Activated CD4-positive, alpha-beta T cell treated with anti-CD3 and anti-CD28 coated beads, Interleukin-2, amount 10 ng/mL, durations not matched to agents 7 days and 5 days (primary cell): ENCODE results near the gene ANKRD28. TPM values are rescaled to one million over a fixed set of nuclear protein-coding genes. Genes with fewer than 3 reads are reported as not detected.

Experiments used
- CTCF ChIA-PET: fragments of 350-600 bp; sonication (Branson Sonifier 250); formaldehyde crosslinking; loops from one replicate; lab custom pipeline; 2021; ENCODE audit warnings: antibody characterized with exemption; lab: Charles Lee
- POLR2A ChIA-PET: fragments of 350-600 bp; sonication (Branson Sonifier 250); formaldehyde crosslinking; loops from one replicate; lab custom pipeline; 2021; ENCODE audit warnings: antibody characterized with exemption; lab: Charles Lee
- DNase-seq: peaks from one replicate; pipeline ENCODE4 v3.0.0-alpha.2; 2020
- H3K27ac Mint-ChIP-seq: one replicate; pipeline ENCODE4 v1.8.0; 2021; ENCODE audit warnings: mild to moderate bottlenecking, moderate library complexity, mixed read lengths
- H3K27me3 Mint-ChIP-seq: one replicate; pipeline ENCODE4 v1.8.0; 2021; ENCODE audit warnings: mixed read lengths
- H3K36me3 Mint-ChIP-seq: one replicate; pipeline ENCODE4 v1.8.0; 2021; ENCODE audit warnings: low read depth, mixed read lengths
- H3K4me1 Mint-ChIP-seq: one replicate; pipeline ENCODE4 v1.8.0; 2021; ENCODE audit warnings: mixed read lengths
- H3K4me3 Mint-ChIP-seq: one replicate; pipeline ENCODE4 v1.8.0; 2021; ENCODE audit warnings: mild to moderate bottlenecking, moderate library complexity, mixed read lengths
- H3K9me3 Mint-ChIP-seq: one replicate; pipeline ENCODE4 v1.8.0; 2021; ENCODE audit warnings: mixed read lengths
- total RNA-seq, 2 experiments: library from RNA; stranded (reverse); gene quantifications; one replicate each; pipeline ENCODE4 v1.2.3, GENCODE V29; 2021

ANKRD28 gene
- total RNA-seq, 2 experiments from 2014 or later, result 33.9 to 39.0 TPM

DNA sequence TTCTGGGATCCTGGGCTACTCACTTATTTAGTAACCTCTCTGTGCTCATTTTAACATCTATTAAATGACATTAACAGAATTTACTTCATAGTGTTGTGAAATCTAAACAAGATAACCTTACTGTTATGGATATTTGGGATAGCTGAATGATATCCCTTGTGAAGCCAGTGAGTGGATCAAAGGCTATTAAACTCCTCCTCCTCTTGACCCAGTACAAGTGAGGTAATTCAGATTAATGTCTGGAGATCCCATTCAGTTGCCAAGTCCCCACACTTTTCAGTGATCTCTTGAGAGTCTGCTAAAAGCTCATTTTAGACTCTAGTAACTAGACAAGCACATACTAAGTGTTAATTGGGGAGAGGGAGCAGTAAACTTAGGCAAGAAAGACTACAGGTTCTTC lies 2.5 kb upstream of the ANKRD28 start:
- peak overlapping the region; percentile 22 for H3K27ac Mint-ChIP-seq

DNA sequence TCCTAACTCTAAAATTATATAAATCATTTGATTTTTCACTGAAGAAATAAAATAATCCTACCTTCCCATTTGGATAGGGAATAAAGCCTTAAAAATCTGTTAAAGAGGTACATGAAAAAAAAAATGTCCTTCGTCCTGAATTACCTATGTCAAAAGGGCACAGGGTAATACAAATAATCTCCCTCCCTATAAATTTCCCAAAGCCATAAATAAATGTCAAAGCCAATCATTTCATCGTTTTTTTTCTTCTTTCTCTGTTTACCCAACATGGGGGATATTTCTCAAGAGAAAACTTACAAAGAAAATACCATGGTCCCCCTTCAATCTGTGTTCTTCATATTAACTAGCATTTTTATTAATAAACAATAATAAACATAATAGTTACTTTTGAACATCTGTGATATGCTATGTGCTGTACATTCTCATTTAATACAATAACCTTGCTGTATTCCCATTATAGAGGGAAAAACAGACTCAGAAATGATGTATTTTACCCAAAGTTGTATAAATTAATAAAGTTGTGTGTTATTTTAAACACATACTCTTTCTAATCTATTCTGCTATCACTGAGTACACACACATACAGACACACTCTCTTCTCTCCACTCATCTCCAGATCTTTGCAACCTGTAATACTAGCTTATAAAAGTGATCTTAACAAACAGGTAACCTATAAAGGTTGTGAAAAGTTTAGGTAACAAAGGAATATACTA lies 910 bp upstream of the ANKRD28 start:
- no peak overlapping the region for H3K27ac Mint-ChIP-seq

More for the DNA sequence above, 2.5 kb upstream of the ANKRD28 start:
- H3K4me3 Mint-ChIP-seq, result no peak overlapping the region
- H3K27me3 Mint-ChIP-seq, result no peaks in the 10 kb centered on the region
- H3K4me1 Mint-ChIP-seq, result peaks cover 82% of the 10 kb centered on the region
- H3K9me3 Mint-ChIP-seq, result peaks cover 8% of the 10 kb centered on the region
- H3K36me3 Mint-ChIP-seq, result peaks cover 19% of the 10 kb centered on the region
- CTCF ChIA-PET, result interaction anchor here (1.5 kb wide), 1 partner anchor 12 kb away, joined by 4 read pairs; no protein-coding TSS in a partner anchor
- POLR2A ChIA-PET, result no interaction called here
- no peak for DNase-seq

DNA sequence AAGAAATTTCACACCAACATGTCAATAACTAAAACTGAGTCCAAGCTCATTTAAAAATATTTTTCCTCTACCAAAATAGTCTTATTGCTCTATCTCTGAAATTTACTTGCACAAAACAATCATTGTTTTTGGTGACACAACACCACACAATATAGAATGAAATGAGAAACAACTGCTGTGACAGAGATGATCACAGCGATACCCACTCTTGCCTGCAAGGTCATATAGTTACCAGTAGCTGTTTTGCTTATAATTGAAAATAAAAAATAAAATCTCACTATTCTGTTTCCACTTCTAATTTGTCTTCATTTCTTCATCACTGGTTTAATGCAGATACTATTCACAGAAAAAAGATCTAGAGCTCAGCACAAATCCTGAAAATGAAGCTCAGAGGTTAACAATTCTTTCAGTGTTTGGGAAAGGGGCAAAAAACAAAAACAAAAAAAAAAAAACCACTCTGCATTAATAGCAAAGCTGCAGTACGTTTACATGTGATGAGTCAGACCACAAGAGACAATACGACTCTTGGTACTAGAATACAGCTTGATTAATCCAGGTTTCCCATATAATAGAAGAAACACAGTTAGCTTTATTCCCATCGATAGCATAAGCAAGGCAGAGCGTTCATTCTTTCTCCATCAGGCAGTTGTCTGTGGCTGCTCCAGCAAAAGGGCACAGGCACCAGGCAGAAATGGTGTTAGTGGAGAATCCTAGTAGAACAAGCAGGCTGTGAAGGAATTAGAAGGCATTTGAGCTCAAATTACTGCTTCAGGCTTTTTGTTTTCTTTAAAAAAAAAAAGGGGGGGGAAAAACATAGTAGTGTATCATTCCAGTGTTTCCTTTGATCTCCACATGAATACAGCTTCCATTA lies 773 bp downstream of the ANKRD28 start:
- ChIA-PET POLR2A (interaction anchor here (0.6 to 0.7 kb wide), 3 partner anchors 78 to 1365 kb away, joined by 3 to 5 read pairs (median 4); no protein-coding TSS in a partner anchor), CTCF (interaction anchor here (0.5 to 2.3 kb wide), 13 partner anchors 8 to 1468 kb away, joined by 3 to 7 read pairs (median 4); no protein-coding TSS in a partner anchor)
- Mint-ChIP-seq H3K4me3 (peak overlapping the region; percentile 72), H3K27ac (peak overlapping the region; percentile 89), H3K9me3 (peaks cover 4% of the 10 kb centered on the region), H3K27me3 (no peaks in the 10 kb centered on the region), H3K4me1 (peaks cover 75% of the 10 kb centered on the region), H3K36me3 (peaks cover 18% of the 10 kb centered on the region)
- DNase-seq, result no peak

More for the DNA sequence above, 910 bp upstream of the ANKRD28 start:
- ChIA-PET POLR2A (no interaction called here), CTCF (interaction anchor here (0.6 to 1.9 kb wide), 4 partner anchors 21 to 639 kb away, joined by 3 to 4 read pairs (median 4); no protein-coding TSS in a partner anchor)
- Mint-ChIP-seq H3K36me3 (peaks cover 20% of the 10 kb centered on the region), H3K4me1 (peaks cover 80% of the 10 kb centered on the region), H3K9me3 (peaks cover 8% of the 10 kb centered on the region), H3K4me3 (no peak overlapping the region), H3K27me3 (no peaks in the 10 kb centered on the region)
- DNase-seq, result no peak

DNA sequence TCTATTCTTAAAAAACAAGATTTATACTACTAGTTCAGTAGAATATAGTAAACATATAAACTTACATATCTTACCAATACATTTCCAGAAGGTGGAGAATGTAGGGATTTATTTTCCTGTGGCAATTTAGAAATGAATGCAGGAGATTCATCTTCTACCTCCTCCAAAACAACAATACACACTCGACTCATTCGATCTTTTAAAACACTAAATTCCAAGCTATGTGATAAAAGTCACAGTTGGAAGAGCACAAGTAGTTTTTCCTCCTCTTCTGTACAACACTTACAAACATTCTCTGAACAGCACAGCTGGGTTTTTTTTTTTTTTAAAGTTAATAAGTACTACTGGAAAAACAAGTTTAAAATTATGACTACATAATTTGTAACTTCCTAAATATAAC lies 1.4 kb downstream of the ANKRD28 start:
- no peaks in the 10 kb centered on the region for H3K27me3 Mint-ChIP-seq

DNA sequence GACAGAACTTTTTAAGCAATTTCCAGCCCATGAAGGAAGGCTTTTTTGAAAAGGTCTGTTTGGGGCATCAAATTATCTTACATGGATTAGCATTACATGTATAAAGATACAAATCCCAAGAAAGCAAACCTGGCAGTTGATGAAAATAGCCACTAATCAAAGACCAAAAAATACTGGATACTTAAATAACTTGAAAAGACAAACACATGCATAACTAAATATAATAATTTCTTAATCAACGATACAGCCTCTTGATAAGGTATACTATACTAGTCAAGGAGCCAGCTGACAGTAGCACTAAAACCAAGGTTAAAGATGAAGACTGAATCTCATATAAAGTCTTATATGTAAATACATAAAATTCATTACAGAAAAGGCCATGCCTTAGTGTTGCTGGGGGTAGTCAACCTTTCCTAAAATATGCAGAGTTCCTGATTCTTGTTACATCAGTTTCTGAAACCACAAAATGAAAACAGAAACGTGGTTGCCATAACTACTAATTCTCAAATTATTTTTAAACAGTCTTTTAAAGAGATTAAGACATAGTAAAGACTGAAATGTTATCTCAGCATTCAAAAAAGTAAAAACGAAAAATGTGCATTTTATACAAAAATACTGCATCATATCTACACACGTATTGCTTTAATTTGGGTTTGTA lies 2.0 kb downstream of the ANKRD28 start:
- ChIA-PET POLR2A (no interaction called here), CTCF (interaction anchor here (2.3 kb wide), 1 partner anchor 10 kb away, joined by 7 read pairs; no protein-coding TSS in a partner anchor)
- Mint-ChIP-seq H3K4me1 (peaks cover 72% of the 10 kb centered on the region), H3K36me3 (peaks cover 30% of the 10 kb centered on the region), H3K9me3 (peaks cover 4% of the 10 kb centered on the region), H3K27me3 (no peaks in the 10 kb centered on the region), H3K4me3 (peak overlapping the region; percentile 72), H3K27ac (peak overlapping the region; percentile 89)
- no peak for DNase-seq

More for the DNA sequence above, 1.4 kb downstream of the ANKRD28 start:
- peaks cover 4% of the 10 kb centered on the region for H3K9me3 Mint-ChIP-seq
- H3K4me1 Mint-ChIP-seq, result peaks cover 73% of the 10 kb centered on the region
- peak overlapping the region; percentile 72 for H3K4me3 Mint-ChIP-seq
- CTCF ChIA-PET, result interaction anchor here (0.5 to 2.3 kb wide), 5 partner anchors 10 to 189 kb away, joined by 3 to 7 read pairs (median 4); no protein-coding TSS in a partner anchor
- H3K27ac Mint-ChIP-seq, result peak overlapping the region; percentile 89
- POLR2A ChIA-PET, result interaction anchor here (0.7 kb wide), 1 partner anchor 455 kb away, joined by 5 read pairs; no protein-coding TSS in a partner anchor
- no peak for DNase-seq
- H3K36me3 Mint-ChIP-seq, result peaks cover 25% of the 10 kb centered on the region

DNA sequence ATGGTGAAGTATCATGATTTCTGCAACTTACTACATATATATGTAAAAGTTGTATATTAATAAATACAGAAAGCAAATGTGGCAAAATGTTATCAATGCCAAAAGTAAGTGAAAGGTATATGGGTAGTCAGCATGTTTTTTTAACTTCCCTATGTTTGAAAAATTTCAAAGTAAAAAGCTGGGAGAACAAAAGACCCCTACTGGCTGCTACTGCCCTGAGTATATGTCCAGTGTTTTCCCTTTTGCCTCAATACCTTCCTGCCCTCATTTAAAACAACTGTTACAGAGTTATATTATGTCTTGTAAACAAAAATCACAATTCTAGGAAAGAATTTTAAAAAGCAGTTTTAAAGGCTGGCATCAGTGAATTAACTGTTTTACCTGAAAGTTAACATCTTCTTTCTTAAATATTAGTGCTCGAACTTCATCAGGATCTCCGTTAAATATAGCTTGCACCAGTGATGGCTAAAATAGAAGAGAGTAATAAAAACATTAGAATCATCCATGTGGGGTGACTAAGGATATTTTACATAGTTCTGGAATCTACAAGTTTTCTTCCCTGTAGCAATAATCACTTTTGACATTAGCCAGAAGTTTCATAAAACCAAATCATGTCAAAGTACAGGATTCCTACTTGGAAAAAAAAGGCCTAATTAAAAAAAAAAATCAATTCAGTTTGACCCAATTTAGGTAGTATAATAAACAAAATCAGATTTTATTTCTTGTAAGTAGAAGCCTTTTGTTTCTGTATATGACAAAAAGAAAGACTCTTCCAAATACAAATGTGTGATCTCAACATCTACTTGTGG lies 2.7 kb downstream of the ANKRD28 start:
- Mint-ChIP-seq H3K9me3 (peaks cover 7% of the 10 kb centered on the region), H3K4me3 (peak overlapping the region; percentile 72), H3K36me3 (peaks cover 37% of the 10 kb centered on the region), H3K4me1 (peaks cover 70% of the 10 kb centered on the region), H3K27me3 (no peaks in the 10 kb centered on the region), H3K27ac (peak overlapping the region; percentile 78)
- DNase-seq, result no peak
- CTCF ChIA-PET, result interaction anchor here (2.3 kb wide), 1 partner anchor 11 kb away, joined by 7 read pairs; no protein-coding TSS in a partner anchor
- POLR2A ChIA-PET, result interaction anchor here (0.6 kb wide), 1 partner anchor 152 kb away, joined by 3 read pairs; no protein-coding TSS in a partner anchor

DNA sequence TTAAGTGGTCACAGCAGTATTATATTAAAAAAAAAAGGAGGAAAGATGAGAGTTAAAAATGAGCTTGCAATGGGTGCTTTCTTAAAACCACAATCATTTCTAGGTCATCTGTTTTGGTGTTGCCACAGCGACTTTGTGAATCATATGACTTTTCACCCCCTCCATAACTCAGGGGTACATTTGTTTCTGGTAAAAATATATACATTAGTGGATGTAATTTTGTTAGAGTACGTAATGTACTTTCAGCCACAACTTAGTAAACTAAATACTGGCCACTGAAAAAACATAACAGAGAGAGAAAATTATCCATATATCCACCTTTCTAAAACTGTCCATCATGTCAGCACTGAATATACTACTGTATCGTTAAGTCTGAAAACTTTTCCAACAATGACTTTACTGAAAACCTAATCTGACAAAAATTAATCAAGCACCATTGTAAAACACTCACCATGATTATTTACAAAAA lies 3.4 kb downstream of the ANKRD28 start:
- POLR2A ChIA-PET, result interaction anchor here (0.6 kb wide), 1 partner anchor 151 kb away, joined by 3 read pairs; no protein-coding TSS in a partner anchor
- no peak for DNase-seq
- peaks cover 36% of the 10 kb centered on the region for H3K36me3 Mint-ChIP-seq
- no peaks in the 10 kb centered on the region for H3K27me3 Mint-ChIP-seq
- H3K9me3 Mint-ChIP-seq, result peaks cover 9% of the 10 kb centered on the region
- no peak overlapping the region for H3K27ac Mint-ChIP-seq
- peaks cover 66% of the 10 kb centered on the region for H3K4me1 Mint-ChIP-seq
- peak overlapping the region; percentile 59 for H3K4me3 Mint-ChIP-seq
- CTCF ChIA-PET, result interaction anchor here (0.7 kb wide), 1 partner anchor 29 kb away, joined by 5 read pairs; no protein-coding TSS in a partner anchor

DNA sequence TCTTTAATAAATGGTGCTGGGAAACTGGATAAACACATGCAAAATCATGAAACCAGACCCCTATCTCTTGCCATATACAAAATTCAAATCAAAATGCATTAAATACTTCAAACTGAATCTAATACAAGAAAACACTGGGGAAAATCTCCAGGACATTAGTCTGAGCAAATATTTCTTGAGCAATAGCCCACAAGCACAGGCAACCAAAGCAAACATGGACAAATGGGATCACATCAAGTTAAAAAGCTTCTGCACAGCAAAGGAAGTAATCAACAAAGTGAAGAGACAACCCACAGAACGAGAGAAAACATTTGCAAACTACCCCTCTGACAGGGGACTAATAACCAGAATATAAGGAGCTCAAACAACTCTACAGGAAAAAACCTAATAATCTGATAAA lies 6.3 kb downstream of the ANKRD28 start:
- H3K27ac Mint-ChIP-seq, result no peak overlapping the region
- H3K27me3 Mint-ChIP-seq, result no peaks in the 10 kb centered on the region
- H3K36me3 Mint-ChIP-seq, result peaks cover 40% of the 10 kb centered on the region
- peaks cover 9% of the 10 kb centered on the region for H3K9me3 Mint-ChIP-seq
- POLR2A ChIA-PET, result no interaction called here
- peaks cover 44% of the 10 kb centered on the region for H3K4me1 Mint-ChIP-seq
- no peak for DNase-seq
- no peak overlapping the region for H3K4me3 Mint-ChIP-seq
- CTCF ChIA-PET, result interaction anchor here (0.9 kb wide), 1 partner anchor 235 kb away, joined by 3 read pairs; no protein-coding TSS in a partner anchor

DNA sequence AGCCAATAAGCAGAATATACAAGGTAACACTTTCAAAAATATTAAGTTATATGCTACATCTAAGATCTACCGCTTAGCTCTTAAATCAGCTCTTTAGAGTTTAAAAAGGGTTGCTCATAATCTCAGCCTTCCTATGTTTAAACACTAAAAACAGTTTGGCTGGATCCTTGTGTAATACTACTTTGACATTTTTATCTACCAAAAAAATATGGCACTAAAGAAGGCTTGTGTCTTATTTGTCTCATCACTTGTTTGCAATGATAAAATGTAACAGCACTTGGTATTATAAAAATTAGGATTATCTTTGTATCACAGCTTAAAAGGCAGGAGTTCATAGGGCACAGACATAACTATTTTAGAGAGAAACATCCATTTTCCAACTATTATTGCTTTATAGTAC lies 9.8 kb downstream of the ANKRD28 start:
- POLR2A ChIA-PET, result no interaction called here
- Mint-ChIP-seq H3K36me3 (peaks cover 38% of the 10 kb centered on the region), H3K4me3 (no peak overlapping the region), H3K27me3 (no peaks in the 10 kb centered on the region), H3K9me3 (peaks cover 9% of the 10 kb centered on the region), H3K27ac (no peak overlapping the region), H3K4me1 (peaks cover 20% of the 10 kb centered on the region)
- CTCF ChIA-PET, result interaction anchor here (0.8 to 1.0 kb wide), 4 partner anchors 10 to 62 kb away, joined by 3 to 4 read pairs (median 4); partner anchors contain the start of gene ANKRD28
- DNase-seq, result no peak

DNA sequence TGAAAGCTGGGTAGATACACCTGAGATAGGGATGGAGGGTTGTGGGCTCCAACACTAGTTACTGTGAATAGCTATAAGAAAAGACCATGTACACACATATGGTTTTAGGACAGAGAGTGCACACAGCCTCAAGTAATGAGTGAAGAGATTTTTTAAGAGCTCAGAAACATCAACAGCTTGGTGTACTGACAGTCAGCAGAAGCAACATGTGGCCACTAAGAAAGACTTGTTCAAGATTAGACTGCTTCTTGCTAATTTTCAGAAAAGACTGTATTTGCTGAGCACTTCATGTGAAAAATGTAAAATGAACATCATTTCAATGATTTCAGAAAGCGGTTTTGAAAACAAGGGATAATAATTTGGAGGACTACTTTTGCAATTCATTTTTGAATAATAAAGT lies 10.3 kb downstream of the ANKRD28 start:
- Mint-ChIP-seq H3K4me3 (no peak overlapping the region), H3K9me3 (peaks cover 9% of the 10 kb centered on the region), H3K27me3 (no peaks in the 10 kb centered on the region), H3K4me1 (peaks cover 20% of the 10 kb centered on the region), H3K36me3 (peaks cover 38% of the 10 kb centered on the region), H3K27ac (no peak overlapping the region)
- ChIA-PET CTCF (interaction anchor here (0.8 to 1.0 kb wide), 4 partner anchors 10 to 61 kb away, joined by 3 to 4 read pairs (median 4); partner anchors contain the start of gene ANKRD28), POLR2A (interaction anchor here (0.5 kb wide), 1 partner anchor 193 kb away, joined by 3 read pairs; no protein-coding TSS in a partner anchor)
- no peak for DNase-seq

DNA sequence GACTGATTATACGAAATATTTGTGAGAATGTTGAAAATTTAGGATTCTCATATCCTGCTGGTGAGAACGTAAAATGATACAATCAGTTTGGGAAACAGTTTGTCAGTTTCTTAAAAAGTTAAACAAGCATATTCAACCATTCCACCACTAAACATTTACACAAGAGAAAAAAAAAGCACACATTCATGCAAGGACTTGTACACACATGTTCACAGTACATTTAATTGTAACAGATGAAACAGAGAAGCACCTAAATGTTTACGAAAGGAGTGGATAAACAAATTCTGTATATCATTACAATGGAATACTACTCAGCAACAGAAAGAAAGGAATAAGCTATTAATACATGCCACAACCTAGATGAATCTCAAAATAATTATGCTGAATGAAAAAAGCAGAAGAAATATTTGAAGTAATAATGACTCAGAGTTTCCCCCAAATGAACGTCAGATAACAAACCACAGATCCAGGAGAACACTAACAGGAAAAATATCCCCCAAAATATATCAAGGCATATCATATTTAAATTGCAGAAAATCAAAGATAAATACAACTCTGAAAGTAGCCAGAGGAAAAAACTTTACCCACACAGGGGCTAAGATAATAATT lies 14.3 kb downstream of the ANKRD28 start:
- Mint-ChIP-seq H3K27me3 (no peaks in the 10 kb centered on the region), H3K27ac (no peak overlapping the region), H3K4me3 (no peak overlapping the region), H3K4me1 (no peaks in the 10 kb centered on the region), H3K9me3 (peaks cover 1% of the 10 kb centered on the region), H3K36me3 (peaks cover 19% of the 10 kb centered on the region)
- POLR2A ChIA-PET, result no interaction called here
- DNase-seq, result no peak
- CTCF ChIA-PET, result no interaction called here
